Natural killer cell (primary cell): ENCODE data around the gene NIT1. TPM values are rescaled to one million over a fixed set of nuclear protein-coding genes. Genes with fewer than 3 reads are reported as not detected.

Source experiments
- ATAC-seq, 3 donors: fragments of 150-1000 bp in 2 of 3; fragments of 200-7000 bp in 1 of 3; cut with Tn5 transposase; 1 replicate in 1 of 3; 2 replicates in 2 of 3; pipeline ENCODE4 v1.10.0; 2021; ENCODE audit warnings: mild to moderate bottlenecking in 2 of 3, moderate library complexity in 2 of 3
- DNase-seq, 2 donors: peaks; one replicate each; pipeline versions ENCODE4 v3.0.0 to v3.0.0-alpha.2; 2013 to 2021; ENCODE audit warnings: mixed read lengths in 1 of 2
- H3K27ac ChIP-seq: one replicate; pipeline ENCODE4 v1.5.1; 2013; ENCODE audit warnings: mild to moderate bottlenecking, low read length
- H3K27me3 ChIP-seq: one replicate; pipeline ENCODE4 v1.6.1; 2013; ENCODE audit warnings: low read length; ENCODE audit not compliant: control insufficient read depth, insufficient read depth
- H3K36me3 ChIP-seq: one replicate; pipeline ENCODE4 v1.6.1; 2013; ENCODE audit warnings: low read length; ENCODE audit not compliant: control insufficient read depth, insufficient read depth
- H3K4me1 ChIP-seq: one replicate; pipeline ENCODE4 v1.6.1; 2013; ENCODE audit warnings: low read length; ENCODE audit not compliant: control insufficient read depth, insufficient read depth
- H3K4me3 ChIP-seq: one replicate; pipeline ENCODE4 v1.5.1; 2013; ENCODE audit warnings: low read length
- H3K9me3 ChIP-seq: one replicate; pipeline ENCODE4 v1.6.1; 2013; ENCODE audit warnings: low read length; ENCODE audit not compliant: control insufficient read depth, insufficient read depth
- H3K27ac Mint-ChIP-seq, 2 donors: one replicate each; pipeline ENCODE4 v1.8.0; 2022; ENCODE audit warnings: mild to moderate bottlenecking in 2 of 2, mixed read lengths in 2 of 2, moderate library complexity in 1 of 2
- H3K27me3 Mint-ChIP-seq, 2 donors: one replicate each; pipeline ENCODE4 v1.8.0; 2022; ENCODE audit warnings: low read depth in 2 of 2, mixed read lengths in 2 of 2
- H3K36me3 Mint-ChIP-seq: one replicate; pipeline ENCODE4 v1.8.0; 2022; ENCODE audit warnings: mixed read lengths
- H3K4me1 Mint-ChIP-seq, 2 donors: one replicate each; pipeline ENCODE4 v1.8.0; 2022; ENCODE audit warnings: mixed read lengths in 2 of 2
- H3K4me3 Mint-ChIP-seq: one replicate; pipeline ENCODE4 v1.8.0; 2022; ENCODE audit warnings: mild to moderate bottlenecking, moderate library complexity, mixed read lengths
- H3K9me3 Mint-ChIP-seq, 2 donors: one replicate each; pipeline ENCODE4 v1.8.0; 2022; ENCODE audit warnings: mixed read lengths in 2 of 2
- WGBS: methylation state at CpG from one replicate; pipeline ENCODE4 v1.1.7; 2013; ENCODE audit warnings: missing lambda C conversion rate; ENCODE audit not compliant: insufficient coverage; 5-methylcytosine and 5-hydroxymethylcytosine counted together
- intact Hi-C: fragments of 100-400 bp; cut with micrococcal nuclease; formaldehyde crosslinking; loops from one replicate; pipeline ENCODE4 v1.14.2; 2022
- total RNA-seq, 4 donors: library from RNA; stranded (reverse); fragments of 120-200 nt in 1 of 4; gene quantifications; one replicate each; pipeline versions ENCODE4 v1.2.3 to v1.2.4, GENCODE V29; 2013 to 2022
- TF ChIP-seq, protein P1 (sequence below): fragments of 200-600 bp; IDR thresholded peaks from one replicate; pipeline ENCODE4 v1.8.0; 2022; ENCODE audit warnings: antibody characterized with exemption

NIT1 gene
- total RNA-seq, 3 donors from 2014 or later (not counting 1 experiment from before 2014, with no cell fraction given) = 26.5 to 31.7 (median 31.6) TPM

DNA sequence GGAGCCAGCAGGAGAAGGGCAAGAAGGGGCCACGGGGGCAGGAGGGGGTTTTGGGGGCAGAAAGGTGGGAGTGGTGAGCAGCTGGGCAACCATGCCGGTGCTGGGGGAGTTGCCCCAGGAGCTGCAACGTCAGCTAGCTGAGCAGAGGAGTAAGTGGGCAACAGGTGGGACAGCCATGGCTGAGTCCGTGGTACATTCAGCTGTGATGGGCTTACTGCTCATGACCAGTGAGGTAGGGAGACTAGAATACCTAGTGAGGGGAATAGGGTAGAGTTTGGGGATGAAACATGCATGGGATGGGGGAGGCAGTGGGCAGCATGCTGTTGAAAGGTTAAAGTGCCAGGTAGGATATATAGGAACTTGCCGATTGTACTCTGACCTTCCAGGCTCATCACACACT is 43.7 kb downstream of the NIT1 start:
- no peak overlapping the region for H3K27ac ChIP-seq
- ATAC-seq = no peak
- intact Hi-C loops = no loop called here

DNA sequence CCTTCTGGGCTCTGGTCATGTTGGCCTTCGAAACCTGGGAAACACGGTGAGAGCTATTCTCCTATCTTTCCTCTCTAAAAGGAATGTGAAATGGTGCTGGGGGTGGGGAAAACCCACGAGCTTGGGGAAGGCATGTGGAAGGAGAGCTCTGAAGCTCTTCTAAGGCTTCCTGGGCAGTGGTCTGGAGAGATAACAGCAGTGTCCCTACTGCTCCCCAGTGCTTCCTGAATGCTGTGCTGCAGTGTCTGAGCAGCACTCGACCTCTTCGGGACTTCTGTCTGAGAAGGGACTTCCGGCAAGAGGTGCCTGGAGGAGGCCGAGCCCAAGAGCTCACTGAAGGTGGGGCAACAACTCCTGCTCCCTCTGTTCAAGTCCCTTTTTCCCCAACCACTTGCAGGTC is 44.1 kb downstream of the NIT1 start:
- no peak overlapping the region for H3K27ac ChIP-seq
- H3K27me3 Mint-ChIP-seq = no peaks in the 10 kb centered on the region
- H3K4me1 Mint-ChIP-seq = peaks cover 48 to 72% of the 10 kb centered on the region in 2 donors
- DNase-seq (no peak), ATAC-seq (no peak)
- H3K4me1 ChIP-seq = peaks cover 37% of the 10 kb centered on the region
- TF ChIP-seq, protein P1, sequence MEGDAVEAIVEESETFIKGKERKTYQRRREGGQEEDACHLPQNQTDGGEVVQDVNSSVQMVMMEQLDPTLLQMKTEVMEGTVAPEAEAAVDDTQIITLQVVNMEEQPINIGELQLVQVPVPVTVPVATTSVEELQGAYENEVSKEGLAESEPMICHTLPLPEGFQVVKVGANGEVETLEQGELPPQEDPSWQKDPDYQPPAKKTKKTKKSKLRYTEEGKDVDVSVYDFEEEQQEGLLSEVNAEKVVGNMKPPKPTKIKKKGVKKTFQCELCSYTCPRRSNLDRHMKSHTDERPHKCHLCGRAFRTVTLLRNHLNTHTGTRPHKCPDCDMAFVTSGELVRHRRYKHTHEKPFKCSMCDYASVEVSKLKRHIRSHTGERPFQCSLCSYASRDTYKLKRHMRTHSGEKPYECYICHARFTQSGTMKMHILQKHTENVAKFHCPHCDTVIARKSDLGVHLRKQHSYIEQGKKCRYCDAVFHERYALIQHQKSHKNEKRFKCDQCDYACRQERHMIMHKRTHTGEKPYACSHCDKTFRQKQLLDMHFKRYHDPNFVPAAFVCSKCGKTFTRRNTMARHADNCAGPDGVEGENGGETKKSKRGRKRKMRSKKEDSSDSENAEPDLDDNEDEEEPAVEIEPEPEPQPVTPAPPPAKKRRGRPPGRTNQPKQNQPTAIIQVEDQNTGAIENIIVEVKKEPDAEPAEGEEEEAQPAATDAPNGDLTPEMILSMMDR = no peak
- H3K36me3 Mint-ChIP-seq = peaks cover 12% of the 10 kb centered on the region
- intact Hi-C loops = no loop called here
- H3K4me3 Mint-ChIP-seq = peak overlapping the region; percentile 40
- H3K27ac Mint-ChIP-seq = no peak overlapping the region
- no peaks in the 10 kb centered on the region for H3K9me3 Mint-ChIP-seq
- H3K9me3 ChIP-seq = no peaks in the 10 kb centered on the region
- H3K4me3 ChIP-seq = no peak overlapping the region
- H3K36me3 ChIP-seq = peaks cover 24% of the 10 kb centered on the region
- 93% methylated on average over 5 of the region's 7 CpGs for WGBS
- no peaks in the 10 kb centered on the region for H3K27me3 ChIP-seq

More for the DNA sequence above, 43.7 kb downstream of the NIT1 start:
- TF ChIP-seq, protein P1 = no peak
- H3K9me3 ChIP-seq = no peaks in the 10 kb centered on the region
- WGBS = 97% methylated on average over 4 of the region's 5 CpGs
- H3K36me3 ChIP-seq = peaks cover 26% of the 10 kb centered on the region
- H3K4me3 Mint-ChIP-seq = no peak overlapping the region
- peaks cover 33% of the 10 kb centered on the region for H3K4me1 ChIP-seq
- no peak overlapping the region for H3K4me3 ChIP-seq
- peak overlapping the region in 1 of 2 donors; percentile 97 for H3K27ac Mint-ChIP-seq
- H3K27me3 ChIP-seq = no peaks in the 10 kb centered on the region
- H3K4me1 Mint-ChIP-seq = peaks cover 44 to 68% of the 10 kb centered on the region in 2 donors
- no peaks in the 10 kb centered on the region for H3K27me3 Mint-ChIP-seq
- no peaks in the 10 kb centered on the region for H3K9me3 Mint-ChIP-seq
- DNase-seq = no peak
- peaks cover 12% of the 10 kb centered on the region for H3K36me3 Mint-ChIP-seq

DNA sequence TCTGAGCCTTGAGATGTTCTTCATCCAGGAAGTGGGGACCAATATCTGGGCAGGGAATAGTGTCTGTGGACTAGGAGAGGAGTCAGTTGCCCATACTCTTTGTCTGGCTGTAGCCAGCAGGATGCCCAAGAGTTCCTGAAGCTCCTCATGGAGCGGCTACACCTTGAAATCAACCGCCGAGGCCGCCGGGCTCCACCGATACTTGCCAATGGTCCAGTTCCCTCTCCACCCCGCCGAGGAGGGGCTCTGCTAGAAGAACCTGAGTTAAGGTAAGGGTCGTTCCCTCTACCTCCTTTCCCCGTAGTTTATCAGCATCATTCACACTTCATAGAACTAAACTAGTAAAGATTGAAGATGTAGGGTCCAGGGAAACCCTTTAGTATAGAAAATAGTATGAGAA is 44.9 kb downstream of the NIT1 start:
- intact Hi-C loops = no loop called here
- H3K27ac ChIP-seq = no peak overlapping the region
- Mint-ChIP-seq H3K4me3 (peak overlapping the region; percentile 55), H3K36me3 (peaks cover 5% of the 10 kb centered on the region), H3K9me3 (no peaks in the 10 kb centered on the region), H3K4me1 (peaks cover 49 to 75% of the 10 kb centered on the region in 2 donors), H3K27ac (peak overlapping the region; percentile 97 to 98), H3K27me3 (no peaks in the 10 kb centered on the region)
- peaks cover 16% of the 10 kb centered on the region for H3K36me3 ChIP-seq
- H3K4me1 ChIP-seq = peaks cover 45% of the 10 kb centered on the region
- DNase-seq = no peak
- WGBS = 94% methylated on average over 8 of the region's 10 CpGs
- no peaks in the 10 kb centered on the region for H3K27me3 ChIP-seq
- no peaks in the 10 kb centered on the region for H3K9me3 ChIP-seq
- no peak for ATAC-seq
- TF ChIP-seq, protein P1 = no peak
- no peak overlapping the region for H3K4me3 ChIP-seq

GRCh38 chr1:161163793-161164192 is 45.9 kb downstream of the NIT1 start:
- Mint-ChIP-seq H3K4me1 (peaks cover 46 to 71% of the 10 kb centered on the region in 2 donors), H3K36me3 (no peaks in the 10 kb centered on the region)
- intact Hi-C loops = no loop called here

More at GRCh38 chr1:161163793-161164192, 45.9 kb downstream of the NIT1 start:
- Mint-ChIP-seq H3K27me3 (no peaks in the 10 kb centered on the region), H3K4me3 (peak overlapping the region; percentile 10), H3K27ac (peak overlapping the region; percentile 97 to 98), H3K9me3 (no peaks in the 10 kb centered on the region)
- Histone ChIP-seq H3K9me3 (no peaks in the 10 kb centered on the region), H3K4me3 (no peak overlapping the region), H3K4me1 (peaks cover 44% of the 10 kb centered on the region), H3K36me3 (peaks cover 10% of the 10 kb centered on the region), H3K27me3 (no peaks in the 10 kb centered on the region), H3K27ac (no peak overlapping the region)
- TF ChIP-seq, protein P1 = no peak
- 94% methylated on average over 4 of the region's 5 CpGs for WGBS
- ATAC-seq = no peak
- no peak for DNase-seq
